ENCODE data around the gene MCM7.

MCM7 gene

DNA sequence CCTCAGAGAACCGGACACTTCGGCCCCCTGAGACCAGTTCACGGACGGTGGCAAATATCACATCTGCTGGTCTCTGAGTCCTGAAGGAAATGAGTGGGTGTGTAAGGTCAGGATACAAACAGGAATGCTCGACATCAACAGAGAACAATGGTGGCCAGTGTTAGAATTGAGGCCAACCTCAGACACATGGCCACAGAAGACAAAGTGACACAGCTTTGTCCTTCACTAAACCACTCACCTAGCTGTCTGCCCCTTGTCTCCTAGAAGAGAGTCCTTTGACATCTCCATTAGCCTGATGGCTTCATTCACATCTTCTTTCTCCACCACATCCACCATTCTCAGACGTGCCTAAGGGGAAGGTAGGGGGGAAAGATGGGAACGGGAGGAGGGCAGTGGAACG lies 8.1 kb downstream of the MCM7 start:
- no peak for DNase-seq

- no peak for DNase-seq
These were observed 9.6 kb downstream of the MCM7 start for GRCh38 chr7:100091411-100092181.

- DNase-seq = no peak
These were observed 10.4 kb downstream of the MCM7 start for GRCh38 chr7:100090527-100091410.

DNA sequence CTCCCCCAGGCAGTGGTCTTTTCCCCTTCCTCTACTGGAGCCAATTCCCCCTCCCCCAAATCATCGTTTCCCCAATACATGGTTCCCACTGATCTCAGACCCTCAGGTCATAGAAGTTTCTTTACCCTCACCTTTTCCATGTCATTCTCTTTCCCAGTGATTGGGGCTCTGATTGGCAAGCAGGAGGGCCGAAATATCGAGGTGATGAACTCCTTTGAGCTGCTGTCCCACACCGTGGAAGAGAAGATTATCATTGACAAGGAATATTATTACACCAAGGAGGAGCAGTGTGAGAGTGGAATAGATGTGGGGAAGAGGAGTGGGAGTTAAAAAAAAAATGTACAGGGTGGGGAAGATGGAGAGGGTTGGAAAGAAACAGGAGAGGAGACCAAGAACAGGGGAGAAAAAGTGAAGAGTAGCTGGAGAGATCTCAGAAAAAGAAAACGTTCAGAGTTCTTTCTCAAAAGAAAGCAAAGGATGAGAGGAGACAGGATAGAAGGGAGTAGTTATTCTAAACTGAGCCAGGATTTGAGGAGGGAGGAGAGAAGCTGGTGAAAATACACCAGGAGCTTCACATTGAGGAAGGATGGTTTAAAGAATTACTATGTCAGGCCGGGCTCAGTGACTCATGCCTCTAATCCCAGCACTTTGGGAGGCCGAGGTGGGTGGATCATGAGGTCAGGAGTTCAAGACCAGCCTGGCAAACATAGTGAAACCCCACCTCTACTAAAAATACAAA lies 11.6 kb downstream of the MCM7 start:
- no peak for DNase-seq

DNA sequence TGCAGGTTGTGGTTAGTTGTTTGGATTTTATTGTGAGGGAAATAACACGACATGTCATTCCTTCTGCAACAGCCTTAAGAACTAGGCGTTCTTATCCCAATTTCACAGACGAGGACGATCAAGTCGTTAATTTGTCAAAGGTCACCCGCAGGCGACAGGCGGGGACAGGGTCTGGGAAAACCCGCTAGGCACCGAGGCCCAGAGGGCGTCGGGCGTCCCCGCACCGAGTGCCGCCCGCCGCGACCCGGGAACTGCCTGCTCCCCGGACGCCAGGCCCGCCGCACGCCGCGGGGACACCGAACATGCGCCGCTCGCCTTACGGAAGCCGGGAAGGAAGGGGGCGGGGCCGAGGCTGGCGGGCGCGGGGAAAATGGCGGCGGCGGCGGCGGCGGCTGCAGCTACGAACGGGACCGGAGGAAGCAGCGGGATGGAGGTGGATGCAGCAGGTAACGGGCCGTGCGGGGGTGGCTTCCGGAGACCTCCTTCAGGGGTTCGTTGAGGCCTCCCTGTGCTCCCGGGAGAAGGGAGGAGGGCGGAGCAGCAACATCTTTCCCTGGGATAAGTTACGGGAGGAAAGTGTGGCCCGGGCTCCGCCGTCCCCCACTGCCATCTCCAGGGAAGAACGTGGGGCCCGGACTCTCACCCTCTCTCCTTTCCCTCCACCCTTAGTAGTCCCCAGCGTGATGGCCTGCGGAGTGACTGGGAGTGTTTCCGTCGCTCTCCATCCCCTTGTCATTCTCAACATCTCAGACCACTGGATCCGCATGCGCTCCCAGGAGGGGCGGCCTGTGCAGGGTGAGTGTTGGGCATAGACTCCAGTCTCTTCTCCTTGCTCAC lies 12.4 kb downstream of the MCM7 start, which contains the start of gene COPS6:
TSS of gene COPS6 (plus strand) at position 349 of the 837 bp plus-strand sequence. CDS start at position 371, 22 bp downstream.
- peak; percentile 89 for DNase-seq

DNA sequence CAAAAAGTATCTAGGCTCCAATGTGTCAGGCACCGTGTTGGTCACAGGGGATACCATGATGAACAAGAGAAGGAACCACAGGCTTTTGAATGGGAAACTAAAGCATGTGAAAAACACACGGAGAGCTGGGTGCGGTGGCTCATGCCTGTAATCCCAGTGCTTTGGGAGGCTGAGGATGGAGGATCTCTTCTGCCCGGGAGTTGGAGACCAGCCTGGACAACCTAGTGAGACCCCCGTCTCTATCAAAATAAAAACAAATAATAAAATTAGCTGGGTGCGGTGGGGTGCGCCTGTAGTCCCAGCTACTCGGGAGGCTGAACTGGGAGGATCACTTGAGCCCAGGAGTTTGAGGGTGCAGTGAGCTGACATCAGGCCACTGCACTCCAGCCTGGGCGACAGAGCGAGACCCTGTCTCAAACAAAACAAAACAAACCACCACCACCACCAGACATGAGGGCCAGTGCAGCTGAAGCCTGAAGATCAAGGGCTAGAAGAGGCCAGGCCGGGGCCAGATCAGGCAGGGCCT lies 13.0 kb downstream of the MCM7 start:
- DNase-seq = no peak

DNA sequence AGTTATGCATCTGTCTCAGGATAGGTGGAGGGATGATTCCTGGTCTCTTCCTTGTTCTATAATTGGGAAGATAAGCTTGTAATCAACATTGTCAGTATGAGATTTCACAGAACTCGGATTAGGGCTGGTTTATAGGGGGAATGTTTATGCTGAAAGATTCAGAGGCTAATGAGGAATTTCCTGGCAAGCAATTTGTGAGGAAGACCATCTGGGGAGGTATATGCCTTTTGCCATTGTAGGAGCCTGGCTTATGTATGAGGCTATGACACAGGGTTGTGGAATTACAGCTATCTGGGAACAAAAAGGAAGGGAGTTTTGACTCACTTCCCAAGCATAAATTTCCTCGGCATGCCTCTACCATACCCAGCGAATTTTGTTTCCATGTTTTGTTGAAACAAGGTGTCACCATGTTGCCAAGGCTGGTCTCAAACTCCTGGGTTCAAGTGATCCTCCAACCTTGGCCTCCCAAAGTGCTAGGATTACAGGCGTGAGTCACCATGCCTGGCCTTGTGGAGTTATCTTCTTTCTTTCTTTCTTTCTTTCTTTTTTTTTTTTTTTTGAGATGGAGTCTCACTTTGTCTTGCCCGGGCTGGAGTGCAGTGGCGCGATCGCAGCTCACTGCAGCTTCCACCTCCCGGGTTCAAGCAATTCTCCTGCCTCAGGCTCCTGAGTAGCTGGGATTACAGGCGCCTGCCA lies 14.0 kb downstream of the MCM7 start:
- DNase-seq = no peak

GRCh38 chr7:100085515-100085914 lies 15.7 kb downstream of the MCM7 start:
- DNase-seq = no peak

DNA sequence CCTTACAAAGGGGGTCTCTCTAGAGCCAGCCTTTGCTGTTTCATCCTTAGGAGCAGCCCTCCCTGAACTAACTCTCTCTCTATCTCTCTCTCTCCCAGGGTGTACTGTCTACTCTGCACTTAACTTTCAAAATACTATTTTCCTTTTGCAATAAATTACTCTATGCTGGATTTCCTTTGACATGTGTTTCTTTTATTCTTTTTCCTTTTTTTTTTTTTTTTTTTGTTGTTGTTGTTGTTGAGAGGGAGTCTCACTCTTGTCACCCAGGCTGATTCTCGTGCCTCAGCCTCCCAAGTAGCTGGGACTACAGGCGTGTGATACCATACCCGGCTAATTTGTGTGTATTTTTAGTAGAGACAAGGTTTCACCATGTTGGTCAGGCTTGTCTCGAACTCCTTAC lies 18.2 kb downstream of the MCM7 start:
- no peak for DNase-seq

DNA sequence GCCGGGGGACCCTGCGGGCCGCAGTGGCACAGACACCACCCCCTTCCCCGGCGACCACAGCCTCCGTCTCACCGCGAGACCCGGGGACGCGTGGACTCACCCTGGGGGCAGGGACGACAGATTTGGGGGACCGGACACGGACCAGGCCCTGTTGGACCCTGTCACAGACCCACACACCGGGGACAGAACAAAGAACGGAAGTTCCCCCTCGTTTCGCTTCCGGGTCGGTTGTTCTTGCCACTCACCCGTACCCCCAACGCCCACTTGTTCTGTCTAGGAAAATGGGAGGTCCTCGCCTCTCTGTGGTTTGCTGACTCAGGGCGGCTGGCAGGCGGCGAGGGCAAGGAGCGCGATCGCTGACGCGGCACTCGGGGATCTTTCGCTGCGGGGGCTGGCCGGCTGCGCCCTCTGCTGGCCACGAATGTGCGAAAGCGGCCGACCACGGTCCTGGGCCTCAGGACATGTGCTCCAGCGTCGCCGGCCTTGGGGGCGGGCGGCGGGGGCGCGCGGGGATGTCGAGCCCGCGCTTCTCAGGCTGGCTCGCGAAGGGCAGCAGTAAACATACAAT lies 19.6 kb downstream of the MCM7 start, which contains the start of gene ZNF3:
TSS of gene ZNF3 (minus strand) at position 189 of the 568 bp plus-strand sequence. CDS start 4,366 bp downstream, outside the sequence.
- peak; percentile 96 for DNase-seq

GRCh38 chr7:100080907-100081534 lies 20.2 kb downstream of the MCM7 start:
- DNase-seq = no peak

GRCh38 chr7:100079024-100079560 lies 22.1 kb downstream of the MCM7 start:
- DNase-seq = no peak

- no peak for DNase-seq
These were observed 24.0 kb downstream of the MCM7 start for GRCh38 chr7:100077205-100077604.

DNA sequence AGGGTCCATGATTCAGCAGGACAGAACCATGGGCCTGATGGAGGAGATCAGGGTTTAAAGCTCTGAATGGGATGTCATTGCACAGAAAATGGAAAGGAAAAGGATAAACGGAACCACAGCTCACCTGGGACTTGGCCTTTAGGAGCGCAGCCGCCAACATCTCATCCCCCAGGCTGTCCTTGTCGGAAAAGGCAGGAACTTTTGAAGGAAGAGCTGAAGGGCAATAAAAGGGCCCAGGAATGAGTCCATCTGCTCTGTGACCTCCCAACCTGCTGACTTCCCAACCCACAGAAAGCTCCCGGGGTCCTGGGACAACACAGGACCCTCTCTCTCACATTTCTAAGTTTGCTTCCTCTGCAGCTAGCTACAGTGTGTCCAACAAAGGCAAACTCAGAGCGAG lies 25.8 kb downstream of the MCM7 start:
- DNase-seq = no peak

- DNase-seq = no peak
These were observed 26.4 kb downstream of the MCM7 start for GRCh38 chr7:100074841-100075240.

GRCh38 chr7:100072462-100072861 lies 28.7 kb downstream of the MCM7 start:
- DNase-seq = no peak

- no peak for DNase-seq
These were observed 30.0 kb downstream of the MCM7 start for GRCh38 chr7:100071018-100071723.

DNA sequence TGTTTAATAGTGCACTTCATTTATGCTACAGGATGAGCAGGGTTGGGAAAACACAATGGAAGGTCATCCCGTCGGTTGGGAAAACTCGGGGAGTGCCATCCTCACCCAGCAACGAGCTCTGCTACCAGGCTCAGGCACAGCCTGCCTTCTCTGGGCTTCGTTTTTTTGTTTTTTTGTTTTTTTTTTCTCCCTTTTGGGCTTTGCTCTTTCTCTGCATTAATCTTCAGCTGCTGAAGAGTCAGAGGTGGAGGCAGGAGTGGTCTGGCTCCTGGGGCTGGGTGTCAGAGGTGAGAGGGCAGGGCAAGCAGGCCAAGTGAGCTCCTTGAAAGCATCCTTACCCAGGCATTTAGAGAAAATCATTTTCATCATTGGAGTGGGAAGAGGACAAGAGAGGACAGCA lies 31.2 kb downstream of the MCM7 start:
- DNase-seq = no peak

DNA sequence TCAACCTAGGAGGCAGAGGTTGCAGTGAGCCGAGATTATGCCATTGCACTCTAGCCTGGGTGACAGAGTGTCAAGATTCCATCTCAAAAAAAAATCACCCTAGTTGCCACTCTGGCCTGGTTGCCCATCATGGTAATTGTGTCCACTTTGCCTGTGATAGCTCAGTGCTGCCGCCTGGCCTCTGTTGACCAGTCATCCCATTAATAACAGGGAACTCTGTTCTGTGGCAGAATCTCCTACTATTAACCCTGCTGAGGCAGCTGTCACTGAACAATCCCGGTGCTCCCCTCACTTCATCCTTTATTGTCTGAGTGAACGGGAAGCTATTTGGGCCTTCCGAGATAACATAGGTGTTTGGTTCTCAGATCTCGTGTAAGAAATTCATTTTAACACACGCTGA lies 34.2 kb downstream of the MCM7 start:
- no peak for DNase-seq
